Large intestine (tissue), 3 donors: Measurements from ENCODE around the gene PLEKHB2. TPM values are rescaled to one million over a fixed set of nuclear protein-coding genes. Genes with fewer than 3 reads are reported as not detected.
A peak's percentile ranks its signal among the peaks of the same experiment; 100 is the strongest.

Experiments
- DNase-seq, 2 donors: peaks; one replicate each; pipeline versions ENCODE4 v3.0.0 to v3.0.0-alpha.2; 2013
- H3K27ac ChIP-seq: one replicate; pipeline ENCODE4 v1.5.1; 2013; ENCODE audit warnings: low read length
- H3K27me3 ChIP-seq: 2 replicates; pipeline ENCODE4 v1.6.1; 2013; ENCODE audit warnings: low read length; ENCODE audit not compliant: control insufficient read depth, insufficient read depth
- H3K36me3 ChIP-seq: 2 replicates; pipeline ENCODE4 v1.6.1; 2013; ENCODE audit warnings: low read length; ENCODE audit not compliant: control insufficient read depth, insufficient read depth
- H3K4me1 ChIP-seq: one replicate; pipeline ENCODE4 v1.6.1; 2013; ENCODE audit warnings: low read length; ENCODE audit not compliant: control insufficient read depth, insufficient read depth
- H3K4me3 ChIP-seq: one replicate; pipeline ENCODE4 v1.5.1; 2013; ENCODE audit warnings: low read length
- H3K9me3 ChIP-seq: one replicate; pipeline ENCODE4 v1.6.1; 2013; ENCODE audit warnings: mild to moderate bottlenecking, low read depth, low read length, moderate library complexity; ENCODE audit not compliant: control insufficient read depth
- WGBS: methylation state at CpG from one replicate; pipeline ENCODE4 v1.1.5; 2013; ENCODE audit warnings: low lambda C conversion rate; ENCODE audit not compliant: insufficient coverage; 5-methylcytosine and 5-hydroxymethylcytosine counted together
- polyA plus RNA-seq: library from polyadenylated mRNA; unstranded; fragments of 120-200 nt; gene quantifications from one replicate; pipeline ENCODE4 v1.2.1, GENCODE V29; 2013

The PLEKHB2 gene
- polyA plus RNA-seq, 1 donor = 104 TPM

GRCh38 chr2:131115752-131116151 lies 10.6 kb downstream of the PLEKHB2 start:
- H3K9me3 ChIP-seq = no peaks in the 10 kb centered on the region
- no peaks in the 10 kb centered on the region for H3K27me3 ChIP-seq
- no peak for DNase-seq
- H3K4me3 ChIP-seq = no peak overlapping the region
- no peak overlapping the region for H3K27ac ChIP-seq
- H3K36me3 ChIP-seq = peaks cover 5% of the 10 kb centered on the region
- H3K4me1 ChIP-seq = peaks cover 24% of the 10 kb centered on the region

GRCh38 chr2:131120815-131121317 lies 15.7 kb downstream of the PLEKHB2 start:
- DNase-seq = peak in 1 of 2 donors; percentile 30
- H3K4me1 ChIP-seq = peaks cover 10% of the 10 kb centered on the region
- H3K27me3 ChIP-seq = no peaks in the 10 kb centered on the region
- peak overlapping the region; percentile 40 for H3K27ac ChIP-seq
- no peaks in the 10 kb centered on the region for H3K9me3 ChIP-seq
- peaks cover 33% of the 10 kb centered on the region for H3K36me3 ChIP-seq
- 71% methylated on average over 1 of the region's 12 CpGs for WGBS
- no peak overlapping the region for H3K4me3 ChIP-seq

GRCh38 chr2:131121464-131121863 lies 16.3 kb downstream of the PLEKHB2 start:
- H3K27me3 ChIP-seq = no peaks in the 10 kb centered on the region
- no CpG with 5 or more reads among the region's 4 CpGs for WGBS
- no peak for DNase-seq
- H3K4me1 ChIP-seq = peaks cover 10% of the 10 kb centered on the region
- no peak overlapping the region for H3K27ac ChIP-seq
- H3K36me3 ChIP-seq = peaks cover 39% of the 10 kb centered on the region
- H3K4me3 ChIP-seq = no peak overlapping the region
- no peaks in the 10 kb centered on the region for H3K9me3 ChIP-seq

- no peak overlapping the region for H3K4me3 ChIP-seq
- H3K9me3 ChIP-seq = no peaks in the 10 kb centered on the region
- no CpG with 5 or more reads among the region's 4 CpGs for WGBS
- no peak for DNase-seq
- H3K4me1 ChIP-seq = peaks cover 10% of the 10 kb centered on the region
- no peak overlapping the region for H3K27ac ChIP-seq
- peaks cover 49% of the 10 kb centered on the region for H3K36me3 ChIP-seq
- no peaks in the 10 kb centered on the region for H3K27me3 ChIP-seq
Observed at GRCh38 chr2:131122496-131122895, 17.4 kb downstream of the PLEKHB2 start.

- peaks cover 10% of the 10 kb centered on the region for H3K4me1 ChIP-seq
- no peaks in the 10 kb centered on the region for H3K27me3 ChIP-seq
- DNase-seq = no peak
- whole genome bisulfite sequencing = no CpG with 5 or more reads among the region's 3 CpGs
- no peaks in the 10 kb centered on the region for H3K9me3 ChIP-seq
- H3K36me3 ChIP-seq = peaks cover 55% of the 10 kb centered on the region
- H3K27ac ChIP-seq = no peak overlapping the region
- no peak overlapping the region for H3K4me3 ChIP-seq
Observed at GRCh38 chr2:131123192-131123591, 18.1 kb downstream of the PLEKHB2 start.

GRCh38 chr2:131125195-131125757 lies 20.1 kb downstream of the PLEKHB2 start:
- no peak overlapping the region for H3K27ac ChIP-seq
- no peaks in the 10 kb centered on the region for H3K9me3 ChIP-seq
- peaks cover 9% of the 10 kb centered on the region for H3K4me1 ChIP-seq
- H3K4me3 ChIP-seq = no peak overlapping the region
- H3K27me3 ChIP-seq = no peaks in the 10 kb centered on the region
- peaks cover 66% of the 10 kb centered on the region for H3K36me3 ChIP-seq
- DNase-seq = no peak
- WGBS = 86% methylated on average over 2 of the region's 7 CpGs

- Histone ChIP-seq H3K4me1 (peaks cover 2% of the 10 kb centered on the region), H3K36me3 (peaks cover 75% of the 10 kb centered on the region), H3K27me3 (no peaks in the 10 kb centered on the region), H3K9me3 (no peaks in the 10 kb centered on the region), H3K4me3 (no peak overlapping the region), H3K27ac (no peak overlapping the region)
- no peak for DNase-seq
- WGBS = no CpG with 5 or more reads among the region's 5 CpGs
Observed at GRCh38 chr2:131126436-131126835, 21.3 kb downstream of the PLEKHB2 start.

GRCh38 chr2:131127076-131127475 lies 21.9 kb downstream of the PLEKHB2 start:
- Histone ChIP-seq H3K4me3 (no peak overlapping the region), H3K27ac (no peak overlapping the region), H3K27me3 (no peaks in the 10 kb centered on the region), H3K9me3 (no peaks in the 10 kb centered on the region), H3K36me3 (peaks cover 72% of the 10 kb centered on the region), H3K4me1 (no peaks in the 10 kb centered on the region)
- DNase-seq = no peak
- WGBS = no CpG with 5 or more reads among the region's 3 CpGs

- H3K27ac ChIP-seq = no peak overlapping the region
Observed at GRCh38 chr2:131127981-131128380, 22.8 kb downstream of the PLEKHB2 start.

GRCh38 chr2:131130298-131130596 lies 25.1 kb downstream of the PLEKHB2 start:
- Histone ChIP-seq H3K9me3 (no peaks in the 10 kb centered on the region), H3K27ac (no peak overlapping the region), H3K36me3 (peaks cover 62% of the 10 kb centered on the region), H3K4me3 (no peak overlapping the region), H3K4me1 (no peaks in the 10 kb centered on the region), H3K27me3 (no peaks in the 10 kb centered on the region)
- DNase-seq = no peak
- WGBS = no CpG with 5 or more reads among the region's 2 CpGs

More at GRCh38 chr2:131127981-131128380, 22.8 kb downstream of the PLEKHB2 start:
- H3K27me3 ChIP-seq = no peaks in the 10 kb centered on the region
- H3K36me3 ChIP-seq = peaks cover 74% of the 10 kb centered on the region
- H3K4me1 ChIP-seq = no peaks in the 10 kb centered on the region
- no peaks in the 10 kb centered on the region for H3K9me3 ChIP-seq
- whole genome bisulfite sequencing = no CpG with 5 or more reads among the region's 3 CpGs
- H3K4me3 ChIP-seq = no peak overlapping the region
- no peak for DNase-seq

- no peaks in the 10 kb centered on the region for H3K4me1 ChIP-seq
- 100% methylated on average over 1 of the region's 8 CpGs for WGBS
- H3K4me3 ChIP-seq = no peak overlapping the region
- no peak overlapping the region for H3K27ac ChIP-seq
- H3K9me3 ChIP-seq = no peaks in the 10 kb centered on the region
- DNase-seq = no peak
- peaks cover 44% of the 10 kb centered on the region for H3K36me3 ChIP-seq
- no peaks in the 10 kb centered on the region for H3K27me3 ChIP-seq
Observed at GRCh38 chr2:131132729-131133128, 27.6 kb downstream of the PLEKHB2 start.
